GM23248 (cell line): ENCODE data around the gene ANTXR2.

ENCODE experiments used
- EZH2 ChIP-seq: fragments of 200-600 bp; sonication (generic); IDR thresholded peaks from 2 replicates; pipeline ENCODE4 v1.6.1; 2018; ENCODE audit warnings: antibody characterized with exemption, mild to moderate bottlenecking; ENCODE audit not compliant: insufficient read depth, poor library complexity, severe bottlenecking
- EZH2phosphoT487 ChIP-seq: fragments of 200-600 bp; sonication (generic); IDR thresholded peaks from 2 replicates; pipeline ENCODE4 v1.6.1; 2018; ENCODE audit warnings: antibody characterized with exemption, moderate library complexity, mild to moderate bottlenecking, low read depth; ENCODE audit not compliant: insufficient read depth

DNA sequence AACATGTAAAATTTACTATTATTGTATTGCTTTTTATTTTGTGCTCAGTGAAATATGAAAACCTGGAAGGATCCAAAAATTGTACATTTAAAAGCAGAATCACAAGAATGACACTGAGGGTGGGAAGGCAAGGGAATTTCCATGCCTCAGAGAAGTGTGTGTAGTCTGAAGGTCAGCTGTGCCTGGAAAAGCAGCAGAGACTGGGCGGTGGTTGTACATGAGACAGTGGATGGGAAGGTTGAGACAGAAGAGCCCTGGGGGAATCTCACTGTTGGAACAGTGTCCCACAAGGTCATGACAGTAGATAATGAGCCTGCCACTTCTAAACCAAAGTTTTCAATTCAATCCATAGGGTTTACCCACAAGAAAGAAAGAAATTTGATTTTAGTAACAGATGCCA is 17.1 kb upstream of the ANTXR2 start:
- no peak for TF ChIP-seq EZH2
- TF ChIP-seq EZH2phosphoT487: no peak
